Measurements from ENCODE around the gene LIPT2.

- no peak for TF ChIP-seq REST (IDR thresholded peaks at IDR 0.05; ENCODE audit: unreplicated experiment)
- TF ChIP-seq, protein P1, sequence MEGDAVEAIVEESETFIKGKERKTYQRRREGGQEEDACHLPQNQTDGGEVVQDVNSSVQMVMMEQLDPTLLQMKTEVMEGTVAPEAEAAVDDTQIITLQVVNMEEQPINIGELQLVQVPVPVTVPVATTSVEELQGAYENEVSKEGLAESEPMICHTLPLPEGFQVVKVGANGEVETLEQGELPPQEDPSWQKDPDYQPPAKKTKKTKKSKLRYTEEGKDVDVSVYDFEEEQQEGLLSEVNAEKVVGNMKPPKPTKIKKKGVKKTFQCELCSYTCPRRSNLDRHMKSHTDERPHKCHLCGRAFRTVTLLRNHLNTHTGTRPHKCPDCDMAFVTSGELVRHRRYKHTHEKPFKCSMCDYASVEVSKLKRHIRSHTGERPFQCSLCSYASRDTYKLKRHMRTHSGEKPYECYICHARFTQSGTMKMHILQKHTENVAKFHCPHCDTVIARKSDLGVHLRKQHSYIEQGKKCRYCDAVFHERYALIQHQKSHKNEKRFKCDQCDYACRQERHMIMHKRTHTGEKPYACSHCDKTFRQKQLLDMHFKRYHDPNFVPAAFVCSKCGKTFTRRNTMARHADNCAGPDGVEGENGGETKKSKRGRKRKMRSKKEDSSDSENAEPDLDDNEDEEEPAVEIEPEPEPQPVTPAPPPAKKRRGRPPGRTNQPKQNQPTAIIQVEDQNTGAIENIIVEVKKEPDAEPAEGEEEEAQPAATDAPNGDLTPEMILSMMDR (conservative IDR thresholded peaks at IDR 0.05; ENCODE audit: low read depth in 2 of 2): no peak
- TF ChIP-seq POLR2AphosphoS5 (IDR thresholded peaks at IDR 0.05; ENCODE audit: low read depth): no peak
- no peak for TF ChIP-seq EZH2phosphoT487 (IDR thresholded peaks at IDR 0.05; ENCODE audit: unreplicated experiment)
- no peak for TF ChIP-seq EZH2 (IDR thresholded peaks at IDR 0.05; ENCODE audit: low read depth, unreplicated experiment)
- TF ChIP-seq STAT1 (IDR thresholded peaks at IDR 0.05; ENCODE audit: unreplicated experiment): no peak
- no peak for TF ChIP-seq NANOG (IDR thresholded peaks at IDR 0.05; ENCODE audit: borderline replicate concordance)
- no peak for TF ChIP-seq CREB1 (CRISPR knock-in tag; IDR thresholded peaks at IDR 0.05; ENCODE audit: low read depth)
- TF ChIP-seq ETS1 (IDR thresholded peaks at IDR 0.05): no peak
- TF ChIP-seq ZNF114 (CRISPR knock-in tag; IDR thresholded peaks at IDR 0.05): no peak
Measured at GRCh38 chr11:74465291-74465708, 28.2 kb downstream of the LIPT2 start.
